ENCODE results near the gene PLPPR4. TPM values are rescaled to one million over a fixed set of nuclear protein-coding genes. Genes with fewer than 3 reads are reported as not detected.

Gene PLPPR4
- total RNA-seq, 3 donors from 2014 or later (not counting 1 experiment from before 2014, with no cell fraction given) = 0.05 TPM; not detected in 2

- DNase-seq (no peak), ATAC-seq (no peak)
- no peaks in the 10 kb centered on the region for H3K27me3 Mint-ChIP-seq (ENCODE audit: low read depth in 2 of 2)
- TF ChIP-seq CTCF (IDR thresholded peaks at IDR 0.05) = no peak
- H3K4me3 Mint-ChIP-seq = no peak overlapping the region
- no peak overlapping the region for H3K27ac Mint-ChIP-seq
- Histone ChIP-seq H3K4me1 (ENCODE audit: control insufficient read depth, insufficient read depth, low read length) (no peaks in the 10 kb centered on the region), H3K4me3 (ENCODE audit: low read length) (no peak overlapping the region), H3K27me3 (ENCODE audit: control insufficient read depth, insufficient read depth, low read length) (no peaks in the 10 kb centered on the region), H3K27ac (ENCODE audit: low read length) (no peak overlapping the region), H3K36me3 (ENCODE audit: control insufficient read depth, insufficient read depth, low read length) (no peaks in the 10 kb centered on the region), H3K9me3 (ENCODE audit: control insufficient read depth, insufficient read depth, low read length) (no peaks in the 10 kb centered on the region)
- peaks cover 7 to 11% of the 10 kb centered on the region in 2 donors for H3K9me3 Mint-ChIP-seq
- WGBS (ENCODE audit: insufficient coverage) = 100% methylated on average over 1 of the region's 2 CpGs
- intact Hi-C loops (cut with micrococcal nuclease) = no loop called here
- no peaks in the 10 kb centered on the region for H3K36me3 Mint-ChIP-seq
- no peaks in the 10 kb centered on the region for H3K4me1 Mint-ChIP-seq
Observed at GRCh38 chr1:99352821-99353220, 88.5 kb downstream of the PLPPR4 start.

GRCh38 chr1:99358770-99359169, 94.5 kb downstream of the PLPPR4 start:
- Histone ChIP-seq H3K36me3 (ENCODE audit: control insufficient read depth, insufficient read depth, low read length) (no peaks in the 10 kb centered on the region), H3K27me3 (ENCODE audit: control insufficient read depth, insufficient read depth, low read length) (no peaks in the 10 kb centered on the region), H3K9me3 (ENCODE audit: control insufficient read depth, insufficient read depth, low read length) (no peaks in the 10 kb centered on the region), H3K4me1 (ENCODE audit: control insufficient read depth, insufficient read depth, low read length) (no peaks in the 10 kb centered on the region), H3K27ac (ENCODE audit: low read length) (no peak overlapping the region), H3K4me3 (ENCODE audit: low read length) (no peak overlapping the region)
- ATAC-seq = no peak
- Mint-ChIP-seq H3K36me3 (no peaks in the 10 kb centered on the region), H3K27me3 (ENCODE audit: low read depth in 2 of 2) (no peaks in the 10 kb centered on the region), H3K27ac (no peak overlapping the region), H3K9me3 (peaks cover 6 to 9% of the 10 kb centered on the region in 2 donors), H3K4me1 (no peaks in the 10 kb centered on the region), H3K4me3 (no peak overlapping the region)
- DNase-seq = no peak
- no peak for TF ChIP-seq CTCF (IDR thresholded peaks at IDR 0.05)
- intact Hi-C loops (cut with micrococcal nuclease) = no loop called here

Measured in natural killer cell (primary cell).